BJ (cell line): ENCODE measurements around the gene BPHL. TPM values are rescaled to one million over a fixed set of nuclear protein-coding genes. Genes with fewer than 3 reads are reported as not detected.

ENCODE experiments used
- CTCF ChIA-PET: fragments of 350-600 bp; formaldehyde crosslinking; extraction: SDS; loops from one replicate; lab custom pipeline; 2021; ENCODE audit warnings: antibody characterized with exemption, inconsistent platforms; lab: Yijun Ruan, JAX
- POLR2A ChIA-PET: fragments of 300-600 bp; sonication (Branson Sonifier 250); formaldehyde crosslinking; extraction: SDS; loops from one replicate; lab custom pipeline; 2021; ENCODE audit warnings: antibody characterized with exemption; lab: Charles Lee
- DNase-seq: peaks from one replicate; pipeline ENCODE4 v3.0.0-alpha.2; 2011; ENCODE audit warnings: low read depth
- H3K27me3 ChIP-seq: 2 replicates; pipeline ENCODE4 v1.6.0; 2011; ENCODE audit warnings: low read length; ENCODE audit not compliant: control insufficient read depth, insufficient read depth
- H3K36me3 ChIP-seq: 2 replicates; pipeline ENCODE4 v1.5.1; 2011; ENCODE audit warnings: low read length; ENCODE audit not compliant: control insufficient read depth, insufficient read depth
- H3K4me3 ChIP-seq: 2 replicates; pipeline ENCODE4 v1.5.1; 2011; ENCODE audit warnings: low read depth, mild to moderate bottlenecking, control low read depth, low read length
- polyA plus RNA-seq: library from polyadenylated mRNA; depleted of rRNA; stranded (reverse); fragments of >200 nt; gene quantifications from 2 replicates; pipeline ENCODE4 v1.2.3, GENCODE V29; 2011
- TF ChIP-seq, protein P1 (sequence below): IDR thresholded peaks from 2 replicates; pipeline ENCODE4 v1.5.1; 2011; ENCODE audit warnings: low read depth, mild to moderate bottlenecking, control low read depth, inconsistent platforms, low read length, moderate library complexity; ENCODE audit not compliant: insufficient read depth

BPHL gene
- polyA plus RNA-seq, 1 experiment, result 12.1 TPM

DNA sequence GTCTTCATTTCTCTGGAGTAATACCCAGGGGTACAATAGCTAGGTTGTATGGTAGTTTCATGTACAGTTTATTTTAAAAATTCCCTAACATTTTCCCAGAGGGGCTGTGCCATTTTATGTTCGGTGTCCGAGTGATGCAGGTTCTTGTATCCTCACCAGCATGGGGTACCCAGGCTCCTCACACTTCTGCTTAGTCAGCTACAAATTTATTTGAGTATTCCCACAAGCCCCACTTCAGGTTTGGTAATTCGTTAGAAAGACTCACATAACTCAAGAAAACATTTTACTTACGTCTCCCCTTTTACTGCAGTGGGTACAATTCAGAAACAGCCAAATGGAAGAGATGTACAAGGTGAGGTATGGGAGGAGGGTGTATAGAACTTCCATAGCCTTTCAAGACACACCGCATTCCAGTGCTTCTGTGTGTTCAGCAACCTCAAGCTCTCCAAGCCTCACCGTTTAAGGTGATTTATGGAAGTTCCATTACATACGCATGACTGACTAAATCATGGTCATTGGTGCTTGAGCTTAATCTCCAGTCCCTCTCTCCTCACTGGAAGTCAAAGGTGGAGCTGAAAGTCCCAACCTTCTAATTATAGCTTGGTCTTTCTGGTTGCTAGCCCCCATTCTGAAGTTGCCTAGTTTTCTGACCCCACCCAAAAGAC is 32.1 kb upstream of the BPHL start:
- Histone ChIP-seq H3K4me3 (no peak overlapping the region), H3K27me3 (no peaks in the 10 kb centered on the region), H3K36me3 (peaks cover 23% of the 10 kb centered on the region)
- CTCF ChIA-PET, result interaction anchor here (0.7 to 1.1 kb wide), 2 partner anchors 11 to 19 kb away, joined by 4 to 6 read pairs; no protein-coding TSS in a partner anchor
- DNase-seq, result no peak
- POLR2A ChIA-PET, result no interaction called here
- TF ChIP-seq, protein P1, sequence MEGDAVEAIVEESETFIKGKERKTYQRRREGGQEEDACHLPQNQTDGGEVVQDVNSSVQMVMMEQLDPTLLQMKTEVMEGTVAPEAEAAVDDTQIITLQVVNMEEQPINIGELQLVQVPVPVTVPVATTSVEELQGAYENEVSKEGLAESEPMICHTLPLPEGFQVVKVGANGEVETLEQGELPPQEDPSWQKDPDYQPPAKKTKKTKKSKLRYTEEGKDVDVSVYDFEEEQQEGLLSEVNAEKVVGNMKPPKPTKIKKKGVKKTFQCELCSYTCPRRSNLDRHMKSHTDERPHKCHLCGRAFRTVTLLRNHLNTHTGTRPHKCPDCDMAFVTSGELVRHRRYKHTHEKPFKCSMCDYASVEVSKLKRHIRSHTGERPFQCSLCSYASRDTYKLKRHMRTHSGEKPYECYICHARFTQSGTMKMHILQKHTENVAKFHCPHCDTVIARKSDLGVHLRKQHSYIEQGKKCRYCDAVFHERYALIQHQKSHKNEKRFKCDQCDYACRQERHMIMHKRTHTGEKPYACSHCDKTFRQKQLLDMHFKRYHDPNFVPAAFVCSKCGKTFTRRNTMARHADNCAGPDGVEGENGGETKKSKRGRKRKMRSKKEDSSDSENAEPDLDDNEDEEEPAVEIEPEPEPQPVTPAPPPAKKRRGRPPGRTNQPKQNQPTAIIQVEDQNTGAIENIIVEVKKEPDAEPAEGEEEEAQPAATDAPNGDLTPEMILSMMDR, result no peak

DNA sequence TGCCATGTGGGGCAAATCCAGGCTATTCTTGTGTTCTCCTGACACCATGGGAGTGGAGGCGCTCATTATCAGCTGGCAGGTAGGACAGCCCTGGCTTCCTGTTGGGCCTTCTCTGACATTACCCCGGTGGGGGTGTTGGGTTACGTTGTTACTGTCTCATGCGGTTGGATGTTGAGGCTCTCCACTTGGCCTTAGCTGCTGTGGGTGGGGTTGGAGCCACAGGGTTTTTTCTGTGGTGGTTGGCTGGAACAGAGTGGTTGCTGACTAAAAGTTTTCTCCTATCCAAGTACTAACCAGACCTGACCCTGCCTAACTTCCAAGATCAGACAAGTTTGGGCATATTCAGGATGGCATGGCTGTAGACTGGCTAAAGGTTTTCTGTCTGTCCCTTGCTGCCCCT is 30.1 kb upstream of the BPHL start:
- Histone ChIP-seq H3K4me3 (no peak overlapping the region), H3K27me3 (no peaks in the 10 kb centered on the region), H3K36me3 (peaks cover 16% of the 10 kb centered on the region)
- POLR2A ChIA-PET, result no interaction called here
- TF ChIP-seq, protein P1, result no peak
- CTCF ChIA-PET, result interaction anchor here (1.0 to 1.5 kb wide), 2 partner anchors 13 to 29 kb away, joined by 6 to 8 read pairs; no protein-coding TSS in a partner anchor
- DNase-seq, result no peak

DNA sequence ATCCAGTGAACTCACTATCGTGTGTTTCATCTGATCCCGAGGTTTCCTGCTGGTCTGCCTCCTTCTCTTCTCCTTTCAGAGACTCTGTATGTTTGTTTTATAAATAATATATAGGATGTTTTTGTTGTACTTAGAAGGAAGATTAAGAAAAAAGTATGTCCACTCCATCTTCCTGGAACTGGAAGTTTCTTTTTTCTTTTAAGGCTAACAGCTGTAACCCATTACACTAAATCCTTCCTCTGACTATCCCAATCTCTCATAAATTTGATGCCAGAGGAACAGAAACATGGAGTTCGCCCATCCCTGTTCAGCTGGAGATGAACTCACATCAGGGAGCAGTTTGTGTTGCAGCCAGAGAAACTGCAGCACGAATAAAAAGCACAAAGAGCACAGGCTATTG is 29.5 kb upstream of the BPHL start:
- Histone ChIP-seq H3K4me3 (no peak overlapping the region), H3K36me3 (peaks cover 12% of the 10 kb centered on the region), H3K27me3 (no peaks in the 10 kb centered on the region)
- peak; percentile 27 for DNase-seq
- TF ChIP-seq, protein P1, result no peak
- CTCF ChIA-PET, result interaction anchor here (1.0 to 1.5 kb wide), 2 partner anchors 17 to 28 kb away, joined by 3 to 6 read pairs; no protein-coding TSS in a partner anchor
- POLR2A ChIA-PET, result no interaction called here

DNA sequence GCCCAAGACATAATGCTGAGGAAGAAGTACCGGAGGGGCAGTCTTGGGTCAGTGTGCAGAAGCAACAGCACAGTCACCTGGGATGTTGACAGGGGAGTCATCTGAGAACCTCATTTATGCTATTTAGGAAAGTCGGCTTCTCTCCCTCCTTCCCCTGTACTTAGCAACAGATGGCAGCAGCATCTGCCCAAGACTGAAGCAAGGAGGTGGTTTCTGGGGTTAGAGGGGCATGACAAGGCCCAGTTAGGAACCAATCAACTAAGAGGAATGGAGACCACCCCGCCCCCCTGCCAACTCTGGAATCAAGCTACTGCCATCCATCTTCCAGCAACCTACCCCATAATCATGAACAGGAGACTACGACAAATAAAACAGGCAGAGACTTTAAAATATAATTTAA is 28.5 kb upstream of the BPHL start:
- ChIA-PET POLR2A (no interaction called here), CTCF (interaction anchor here (1.5 kb wide), 1 partner anchor 16 kb away, joined by 3 read pairs; no protein-coding TSS in a partner anchor)
- no peak overlapping the region for H3K4me3 ChIP-seq

DNA sequence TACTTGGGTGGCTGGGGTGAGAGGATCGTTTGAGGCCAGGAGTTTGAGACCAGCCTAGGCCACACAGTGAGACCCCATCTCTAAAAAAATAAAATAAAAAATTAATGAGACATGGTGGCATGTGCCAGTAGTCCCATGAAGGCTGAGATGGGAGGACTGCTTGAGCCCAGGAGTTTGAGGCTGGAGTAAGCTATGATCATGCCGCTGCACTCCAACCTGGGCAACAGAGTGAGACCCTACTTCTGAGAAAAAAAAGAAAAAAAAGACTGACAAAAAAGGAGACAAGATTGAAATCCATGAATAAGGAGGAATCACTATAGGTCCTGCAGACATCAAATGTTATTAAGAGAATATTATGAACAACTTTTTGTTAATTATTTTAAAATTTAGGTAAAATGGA is 23.7 kb upstream of the BPHL start:
- Histone ChIP-seq H3K36me3 (peaks cover 17% of the 10 kb centered on the region), H3K27me3 (no peaks in the 10 kb centered on the region), H3K4me3 (no peak overlapping the region)
- no peak for DNase-seq
- CTCF ChIA-PET, result interaction anchor here (1.2 kb wide), 1 partner anchor 11 kb away, joined by 4 read pairs; no protein-coding TSS in a partner anchor
- TF ChIP-seq, protein P1, result no peak
- POLR2A ChIA-PET, result no interaction called here

More for the DNA sequence above, 28.5 kb upstream of the BPHL start:
- DNase-seq, result no peak
- Histone ChIP-seq H3K36me3 (peaks cover 11% of the 10 kb centered on the region), H3K27me3 (no peaks in the 10 kb centered on the region)
- TF ChIP-seq, protein P1, result no peak
